HG03066 (cell line): Measurements from ENCODE around the gene ELK3.

Experiments
- ATAC-seq: cut with Tn5 transposase; IDR thresholded peaks from one replicate; pipeline ENCODE4 v1.9.1; 2021; ENCODE audit warnings: low read depth; ENCODE audit not compliant: unreplicated experiment

The ELK3 gene

DNA sequence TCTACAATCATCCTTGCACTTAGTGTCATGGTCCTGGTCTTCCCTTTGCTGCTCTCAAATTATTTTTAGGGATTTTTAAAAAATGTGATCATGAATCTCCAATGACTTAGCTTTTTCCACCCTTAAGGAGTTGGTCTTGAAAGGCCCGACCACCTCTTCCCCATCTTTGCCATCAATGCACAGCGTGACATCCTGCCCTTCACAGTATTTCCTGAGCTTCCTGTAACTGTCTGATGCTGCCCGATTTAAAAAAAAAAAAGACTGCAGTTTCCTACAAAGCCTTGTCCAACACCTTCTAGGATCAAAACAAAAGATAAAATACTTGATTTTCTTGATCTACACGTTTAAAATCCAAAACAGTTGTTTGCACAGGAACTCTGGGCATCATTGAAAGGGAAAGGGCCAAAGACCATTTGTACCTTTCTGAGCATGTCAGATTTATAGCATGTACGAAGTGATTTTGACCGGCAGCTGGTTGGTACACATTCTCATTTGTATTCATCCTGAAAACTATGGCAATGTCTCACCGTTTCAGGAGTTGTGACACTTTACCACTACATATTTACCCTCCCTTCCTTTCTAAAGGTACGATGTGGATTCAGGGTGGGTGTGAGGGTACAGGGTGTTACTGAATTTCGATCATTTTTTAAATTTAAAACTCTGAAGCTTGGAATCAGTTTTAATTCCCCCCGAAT lies 7.4 kb upstream of the ELK3 start:
- ATAC-seq: no peak

DNA sequence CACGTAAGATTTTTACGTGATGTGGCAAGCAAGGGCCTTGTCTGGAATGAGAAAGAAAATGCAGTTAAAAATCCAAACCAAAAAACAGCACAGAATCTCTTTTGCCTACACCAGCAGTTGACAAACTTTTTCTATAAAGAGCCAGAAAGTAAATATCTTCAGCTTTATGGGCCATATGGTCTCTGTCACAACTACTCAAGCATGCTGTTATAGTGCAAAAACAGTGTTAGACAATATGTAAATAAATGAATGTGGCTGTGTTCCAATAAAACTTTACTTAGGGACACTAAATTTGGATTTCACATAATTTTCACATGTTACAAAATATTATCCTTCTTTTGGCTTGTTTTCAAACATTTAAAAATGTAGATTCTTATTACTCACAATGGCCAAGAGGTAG lies 6.2 kb upstream of the ELK3 start:
- ATAC-seq: no peak

DNA sequence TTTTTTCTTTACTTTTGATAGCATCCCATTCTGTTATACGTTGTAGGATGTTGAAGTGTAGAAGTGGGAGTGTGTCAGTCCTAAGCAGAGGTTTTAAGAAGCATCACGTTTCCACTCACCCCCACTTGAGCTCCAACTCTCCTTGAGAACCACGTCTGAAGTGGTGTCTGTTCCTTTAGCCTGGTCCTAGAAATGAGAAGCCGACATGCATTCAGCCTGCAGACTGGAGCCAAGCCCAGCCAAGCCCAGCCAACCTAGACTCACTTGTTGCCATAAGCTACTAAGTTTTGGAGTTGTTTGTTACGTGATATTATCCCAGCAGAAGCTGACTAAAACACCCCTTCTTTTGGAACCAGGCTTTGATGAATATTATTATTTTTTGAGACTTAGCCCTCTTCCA lies 4.4 kb upstream of the ELK3 start:
- no peak for ATAC-seq

DNA sequence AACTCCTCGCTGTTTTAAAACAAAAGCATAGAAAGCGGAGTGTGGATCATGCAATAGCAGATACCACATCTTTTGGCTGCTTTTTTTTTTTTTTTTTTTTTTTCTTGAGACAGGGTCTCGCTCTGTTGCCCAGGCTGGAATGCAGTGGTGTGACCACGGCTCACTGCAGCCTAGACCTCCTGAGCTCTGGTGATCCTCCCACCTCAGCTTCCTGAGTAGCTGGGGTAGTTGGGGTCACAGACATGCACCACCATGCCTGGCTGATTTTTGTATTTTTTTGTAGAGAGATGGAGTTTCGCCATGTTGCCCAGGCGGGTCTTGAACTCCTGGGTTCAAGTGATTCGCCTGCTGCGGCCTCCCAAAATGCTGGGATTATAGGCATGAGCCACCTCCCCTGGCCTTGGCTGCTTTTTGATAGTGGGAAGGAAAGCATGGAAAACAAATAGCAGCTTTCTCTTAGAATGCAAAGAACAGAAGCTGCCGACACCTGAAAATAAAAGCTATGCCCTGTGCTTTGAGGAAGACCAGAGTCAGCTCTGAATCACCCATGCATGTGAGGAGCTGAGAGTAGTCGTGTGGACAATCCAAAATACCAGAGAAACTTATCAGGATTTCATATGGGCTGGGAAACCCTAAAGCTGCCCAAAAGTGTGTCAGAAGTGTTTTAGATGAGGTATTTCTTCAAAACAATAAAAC lies 3.6 kb upstream of the ELK3 start:
- no peak for ATAC-seq

DNA sequence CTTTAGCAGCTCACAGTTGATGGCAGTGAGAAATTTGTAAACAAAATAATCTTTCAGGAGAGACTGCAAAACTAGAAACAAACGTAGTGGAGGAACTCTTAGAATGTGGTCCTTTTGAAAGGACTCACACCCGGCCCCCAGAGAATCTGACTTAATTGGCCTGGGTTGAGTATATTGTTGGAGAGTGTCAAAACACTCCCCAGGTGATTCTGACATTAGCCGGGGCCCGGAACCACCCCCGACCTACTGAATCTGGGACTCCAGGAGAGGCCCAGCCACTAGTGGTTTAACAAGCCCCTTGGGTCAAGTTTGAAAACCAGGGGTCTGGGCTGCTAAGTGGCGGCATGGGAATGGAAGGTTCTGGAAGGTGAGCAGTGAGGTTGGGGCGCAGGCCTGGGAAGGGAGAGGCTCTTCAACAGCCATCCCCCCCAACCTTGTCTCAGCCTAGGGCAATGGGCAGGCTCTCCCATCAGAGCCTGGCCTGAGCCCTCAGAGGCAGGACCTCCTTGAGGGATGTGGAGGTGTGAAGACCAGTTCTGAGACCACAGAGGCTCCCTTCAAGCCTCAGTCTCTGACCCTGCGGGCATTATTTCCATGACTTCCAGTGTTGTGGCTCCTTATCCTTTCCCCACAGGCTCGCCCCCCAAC lies 1.1 kb upstream of the ELK3 start:
- no peak for ATAC-seq

DNA sequence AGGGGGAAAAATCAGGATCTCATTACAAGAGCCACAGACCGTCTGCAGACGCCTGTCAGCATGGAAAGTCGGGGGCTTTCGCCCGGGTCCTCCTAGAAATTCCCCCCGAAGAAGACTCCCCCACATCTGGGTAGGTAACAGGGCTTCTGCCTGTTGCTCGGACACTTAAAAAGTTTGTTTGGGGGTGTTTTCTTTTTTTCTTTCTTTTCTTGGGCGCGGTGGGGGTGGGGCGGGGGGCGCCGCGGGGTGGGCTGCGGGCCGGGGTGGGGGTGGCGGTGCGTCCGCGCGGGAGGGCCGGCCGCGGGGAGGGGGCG lies 358 bp downstream of the ELK3 start:
- ATAC-seq: peak; percentile 13

DNA sequence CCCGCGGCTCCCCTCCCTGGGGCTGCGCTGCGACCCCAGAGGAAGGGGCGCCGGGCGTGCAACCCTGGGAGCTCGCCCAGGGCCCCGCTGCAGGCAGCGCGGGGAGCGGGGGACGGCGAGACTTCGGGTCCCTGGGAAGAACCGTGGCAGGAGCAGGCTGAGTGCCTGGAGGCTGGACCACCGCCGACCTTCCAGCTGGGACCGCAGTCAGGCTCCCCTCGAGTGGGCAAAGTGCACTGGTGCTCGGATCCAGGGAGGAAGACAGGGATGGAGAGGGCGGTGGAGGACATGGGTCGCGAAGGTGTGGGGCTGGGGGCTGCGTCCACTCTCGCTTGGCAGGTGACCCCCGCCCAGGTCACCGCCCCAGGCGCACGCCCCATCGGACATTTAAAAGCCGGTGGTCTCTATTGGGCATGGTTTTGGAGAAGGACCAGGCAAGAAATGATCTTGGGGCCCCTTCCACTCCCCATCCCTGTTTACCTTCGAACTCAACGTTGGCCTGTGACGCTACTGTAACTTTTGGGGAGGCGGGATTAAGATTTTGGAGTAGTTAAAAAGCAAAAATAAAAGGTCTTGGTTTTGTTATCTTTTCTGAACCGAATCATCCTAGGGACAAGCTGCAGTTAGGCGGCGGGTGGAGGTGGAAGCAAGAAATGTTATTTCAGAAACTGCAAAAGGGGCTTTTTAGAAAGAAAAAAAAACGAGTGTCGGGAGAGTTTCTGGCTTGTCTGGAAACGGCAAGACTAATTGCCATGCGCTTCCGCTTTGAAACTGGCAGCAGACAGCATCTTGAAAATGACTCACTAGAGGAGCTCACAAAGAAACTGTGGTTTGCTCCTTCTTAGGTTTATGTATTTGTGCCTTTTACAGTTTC lies 1.0 kb downstream of the ELK3 start:
- ATAC-seq: peak; percentile 67

DNA sequence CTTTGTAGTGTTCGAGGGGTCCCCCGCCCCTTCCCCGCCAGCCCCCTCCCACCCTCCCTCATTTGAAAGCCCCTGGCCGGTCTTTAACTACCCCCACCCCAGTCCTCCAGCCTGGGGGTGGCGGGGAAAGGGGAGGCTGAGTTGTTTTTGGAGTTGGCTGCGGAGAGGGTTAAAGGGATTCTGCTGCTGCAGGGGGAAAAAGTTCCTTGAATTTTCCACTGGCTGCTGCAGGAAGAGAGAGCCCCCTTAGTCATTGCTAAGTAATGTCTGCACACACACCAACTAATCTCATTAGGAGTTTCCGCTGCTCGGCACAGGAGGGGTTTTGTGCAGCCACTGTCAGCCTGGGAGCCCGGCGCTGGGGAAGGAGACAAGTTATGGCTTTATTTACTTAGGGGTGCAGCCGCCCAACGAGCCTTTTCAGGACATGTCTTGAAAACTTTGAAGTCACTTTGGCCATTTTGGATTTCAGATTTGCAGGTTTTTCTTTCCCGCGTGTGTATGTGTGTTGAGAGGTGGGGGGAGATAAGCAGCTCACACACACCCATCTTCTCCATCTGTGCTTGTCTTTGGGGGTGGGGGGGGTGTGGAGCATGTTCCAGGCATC lies 1.8 kb downstream of the ELK3 start:
- no peak for ATAC-seq

DNA sequence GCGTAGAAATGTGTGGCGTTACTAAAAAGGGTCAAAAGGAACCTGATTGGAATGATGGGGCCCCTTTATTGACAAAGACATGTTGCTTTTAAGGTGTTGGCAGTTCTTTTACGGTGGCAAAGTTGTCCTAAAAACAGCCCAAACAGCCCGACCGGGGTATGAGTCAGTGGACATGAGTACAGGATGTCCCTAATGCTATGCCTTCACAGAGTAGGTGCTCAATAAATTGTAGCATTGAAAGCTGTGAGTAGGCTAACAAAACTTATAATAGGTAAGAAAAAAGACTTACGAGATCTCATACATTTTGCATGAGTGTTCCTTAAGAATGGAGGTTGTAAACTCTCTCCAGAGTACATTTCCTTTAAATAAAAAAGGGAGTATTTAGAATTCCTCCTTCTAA lies 2.6 kb downstream of the ELK3 start:
- ATAC-seq: no peak

DNA sequence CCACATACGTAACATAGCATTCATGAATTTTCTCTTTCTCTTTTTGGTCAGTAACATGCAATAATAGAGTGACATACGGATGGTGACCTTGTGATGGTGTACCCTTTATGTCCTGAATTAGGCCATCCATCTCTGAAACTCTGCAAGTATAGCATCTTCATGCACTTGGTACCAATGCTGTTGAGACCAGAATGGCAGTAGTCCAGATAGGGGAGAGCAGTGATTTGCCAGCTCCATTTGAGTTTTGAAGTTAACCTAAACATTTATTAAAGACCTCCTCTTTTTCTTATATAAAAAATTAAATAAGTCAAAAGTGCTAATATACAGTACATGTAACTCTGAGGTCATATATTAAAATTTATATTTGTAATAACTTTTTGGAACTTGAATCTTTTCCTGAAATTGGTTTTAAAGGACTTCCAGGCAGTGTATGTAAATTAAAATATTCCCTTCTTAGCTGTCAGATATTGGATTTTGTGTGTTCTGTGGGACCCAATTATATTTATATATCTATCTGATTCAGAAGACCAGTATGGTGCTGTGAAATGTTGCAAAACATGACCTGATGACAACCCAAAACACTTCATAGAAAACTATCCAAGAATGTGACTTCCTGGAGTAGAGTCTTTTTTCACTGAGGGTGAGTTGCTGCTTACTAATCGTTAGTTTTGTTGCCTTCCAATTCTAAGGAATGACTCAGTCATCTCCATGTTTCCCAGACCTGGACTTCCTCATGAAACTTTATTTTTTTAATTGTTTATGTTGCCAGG lies 3.5 kb downstream of the ELK3 start:
- no peak for ATAC-seq

DNA sequence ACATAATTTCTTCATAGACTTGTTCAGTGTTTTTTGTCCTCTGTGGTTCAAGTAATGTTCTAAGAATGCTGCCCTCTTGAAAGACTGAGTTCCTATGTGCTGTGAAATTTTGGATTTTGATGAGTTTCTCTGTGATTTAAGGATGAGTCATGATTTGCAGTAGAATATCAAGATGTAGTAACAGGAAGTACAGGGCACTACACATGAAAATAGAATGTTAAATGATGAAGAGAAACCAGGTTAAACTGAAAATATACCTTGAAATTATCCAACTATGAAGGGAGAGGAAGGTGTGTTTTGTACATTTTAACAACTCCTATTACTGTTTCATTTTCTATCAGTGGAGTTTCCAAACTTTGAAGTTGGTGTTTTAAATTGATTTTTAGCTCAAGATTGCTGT lies 4.8 kb downstream of the ELK3 start:
- no peak for ATAC-seq

DNA sequence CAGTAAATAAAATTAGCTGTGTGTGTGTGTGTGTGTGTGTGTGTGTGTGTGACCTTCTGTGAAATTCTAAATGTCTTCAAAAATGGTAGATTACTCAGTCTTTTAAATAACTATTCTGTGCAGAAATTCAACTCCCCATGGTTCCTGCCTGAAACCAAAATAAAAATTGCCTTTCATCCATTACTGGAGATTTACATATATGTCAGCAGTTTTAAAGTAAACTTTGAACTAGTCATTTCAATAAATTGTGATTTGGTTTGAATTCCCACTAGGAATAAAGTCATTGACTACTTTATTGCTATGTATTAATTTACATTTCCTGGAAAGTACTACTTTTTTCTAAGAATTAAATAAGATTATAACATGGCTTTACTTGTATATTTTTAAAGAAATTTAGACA lies 5.3 kb downstream of the ELK3 start:
- no peak for ATAC-seq

DNA sequence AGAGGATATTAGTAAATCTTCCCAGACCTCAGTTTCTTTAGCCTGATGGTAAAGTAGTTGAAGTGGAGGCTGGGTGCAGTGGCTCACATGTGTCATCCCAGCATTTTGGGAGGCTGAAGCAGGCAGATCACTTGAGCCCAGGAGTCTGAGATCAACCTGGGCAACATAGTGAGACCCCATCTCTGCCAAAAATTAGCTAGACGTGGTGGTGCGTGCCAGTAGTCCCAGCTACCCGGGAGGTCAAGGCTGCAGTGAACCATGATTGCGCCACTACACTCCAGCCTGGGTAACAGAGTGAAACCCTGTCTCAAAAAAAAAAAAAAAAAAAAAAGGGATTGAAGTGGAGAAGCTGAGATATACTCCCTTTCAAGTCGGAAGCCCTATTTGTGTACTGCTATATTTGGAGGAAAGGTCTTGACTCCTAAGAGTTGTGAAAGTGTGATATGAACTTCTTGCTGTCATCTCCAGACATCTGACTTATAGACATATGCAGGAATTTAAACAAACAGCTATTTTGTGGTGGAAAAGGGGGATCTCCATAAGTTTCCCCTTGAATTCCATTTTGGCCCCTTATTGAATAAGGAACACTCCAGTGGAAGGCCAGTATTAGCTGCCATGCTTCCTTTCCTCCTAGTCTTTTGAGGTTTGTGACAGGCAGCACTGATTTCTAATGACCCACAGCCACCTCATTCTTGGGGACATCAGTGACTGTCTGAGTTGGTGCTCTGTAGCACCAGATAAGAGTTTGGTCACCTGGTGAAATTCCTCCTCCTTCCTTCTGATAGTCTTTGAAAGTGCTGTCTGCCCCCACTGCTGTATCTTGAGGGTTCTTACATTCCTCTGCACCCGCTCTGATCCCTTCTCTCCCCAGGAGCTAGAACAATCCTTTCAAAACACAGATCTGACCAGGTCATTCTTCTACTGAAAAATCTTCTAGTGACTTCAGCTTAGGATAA lies 7.4 kb downstream of the ELK3 start:
- ATAC-seq: no peak

DNA sequence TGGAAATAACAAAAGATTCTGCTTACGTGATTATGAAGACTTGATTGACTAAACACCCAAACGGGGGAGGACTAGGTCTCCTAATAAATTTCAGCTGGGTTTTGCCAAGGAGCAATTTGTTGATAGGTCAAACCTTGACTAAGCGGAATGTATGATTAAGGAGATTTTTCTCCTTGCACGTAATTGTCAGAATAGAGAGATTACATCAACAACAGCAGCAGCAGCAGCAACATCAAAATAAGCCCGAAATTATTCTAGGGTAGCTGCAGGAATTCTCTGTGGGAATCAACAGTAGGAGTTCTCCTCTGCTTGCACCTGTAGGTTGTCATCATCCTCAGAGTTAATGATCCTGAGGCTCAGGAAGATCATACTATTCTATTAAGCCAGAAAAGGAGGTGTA lies 10.2 kb downstream of the ELK3 start:
- no peak for ATAC-seq

DNA sequence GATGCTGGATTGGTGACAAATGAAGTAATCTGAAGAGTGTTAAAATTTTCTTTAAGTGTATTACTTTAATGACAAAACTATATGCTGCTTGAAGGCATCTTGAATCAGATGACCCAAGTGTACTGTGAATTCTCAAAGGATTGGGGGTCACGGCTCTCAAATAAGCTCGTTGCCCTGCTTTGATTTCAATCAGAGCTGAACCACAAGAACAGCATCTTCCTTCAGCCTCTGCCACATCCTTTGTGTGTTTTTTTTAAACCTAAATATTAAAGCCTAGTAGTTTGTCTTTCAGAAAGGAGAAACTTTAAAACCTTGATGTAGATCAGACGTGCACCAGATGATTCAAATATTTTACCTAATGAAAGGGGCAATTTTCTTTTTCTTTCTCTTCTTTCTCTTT lies 11.7 kb downstream of the ELK3 start:
- ATAC-seq: no peak

DNA sequence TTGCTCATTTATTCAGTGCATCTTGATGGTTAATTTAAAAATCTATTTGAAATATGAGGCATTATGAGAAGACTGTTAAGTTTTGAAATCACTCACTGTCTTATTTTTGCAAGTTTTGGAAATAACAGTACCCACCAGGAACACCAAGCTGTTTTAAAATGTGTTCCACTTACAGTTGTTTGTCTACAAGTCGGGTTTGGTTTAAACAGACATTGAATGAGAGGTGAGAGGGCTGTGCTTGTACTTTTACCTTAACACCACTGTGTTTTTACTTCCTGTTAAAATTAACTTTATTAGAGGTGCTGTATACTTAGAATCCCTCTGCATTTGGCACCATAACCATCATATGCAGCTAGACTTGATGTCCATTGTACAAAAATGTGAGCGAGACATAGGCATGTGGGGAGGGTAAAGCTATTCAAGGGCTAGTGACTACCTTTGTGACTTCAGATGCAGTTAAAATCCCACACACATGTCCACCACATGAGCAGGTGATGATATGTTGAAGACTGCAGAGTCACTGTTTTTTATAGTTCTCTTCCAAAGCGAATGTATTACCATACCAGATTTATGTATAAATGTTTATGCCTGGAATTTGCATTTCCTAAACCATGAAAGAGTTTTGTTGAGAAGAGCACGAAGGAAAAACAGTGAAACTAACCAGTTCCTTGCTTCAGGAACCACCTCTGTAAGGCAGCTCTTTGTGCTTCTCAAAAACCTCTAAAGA lies 12.9 kb downstream of the ELK3 start:
- ATAC-seq: no peak

DNA sequence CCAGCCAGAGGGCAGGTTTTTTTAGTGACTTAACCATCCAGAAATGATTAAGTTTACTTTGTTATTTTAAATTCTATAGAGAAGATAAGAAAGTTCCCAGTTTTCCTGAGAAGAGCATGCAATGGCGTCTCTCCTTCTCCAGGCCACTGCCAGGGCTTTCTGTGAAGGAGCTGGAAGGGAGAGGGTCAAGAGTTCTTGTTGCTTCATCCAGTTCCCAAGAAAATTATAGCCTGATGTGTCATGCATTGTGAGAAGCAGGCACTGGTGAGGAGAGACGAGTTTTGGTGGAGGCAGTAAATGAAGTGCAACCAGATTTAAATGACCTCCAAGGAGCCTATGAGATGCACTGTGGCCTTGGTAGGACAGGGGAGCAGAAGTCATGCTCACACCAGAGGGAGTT lies 14.2 kb downstream of the ELK3 start:
- ATAC-seq: no peak

DNA sequence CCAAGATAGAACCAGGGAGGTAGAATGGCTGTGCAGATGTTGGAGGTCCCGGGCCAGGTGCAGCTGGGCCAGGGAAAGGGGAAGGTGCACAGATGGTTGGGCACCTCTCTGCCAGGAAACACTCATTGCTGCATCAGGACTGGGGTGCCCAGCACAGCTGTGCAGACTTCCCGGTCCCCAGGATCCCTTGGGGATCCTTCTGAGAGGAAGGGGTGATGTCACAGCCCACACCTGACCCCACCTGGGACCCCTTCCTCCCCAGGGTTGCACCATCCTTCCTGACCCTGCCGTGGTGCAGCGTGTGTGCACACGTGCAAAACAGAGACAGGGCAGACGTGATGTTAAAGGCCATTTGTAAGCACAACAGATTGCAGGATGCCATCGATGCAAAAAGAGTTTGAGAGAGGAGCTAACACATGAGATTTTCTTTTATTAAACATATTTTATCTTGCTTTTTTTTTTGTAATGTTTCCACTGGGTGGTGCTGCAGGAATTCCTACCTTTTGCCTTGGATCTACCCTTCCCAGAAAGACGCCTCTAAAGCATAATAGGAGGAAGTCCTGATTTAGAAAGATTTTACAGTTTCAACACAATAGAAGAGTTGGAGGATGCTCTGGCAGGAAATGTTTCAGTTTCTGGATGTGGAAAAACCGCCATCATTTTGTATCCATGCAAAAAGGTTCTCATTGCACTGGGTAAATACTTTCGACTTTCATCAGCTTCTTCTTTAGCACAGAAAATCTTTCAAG lies 14.8 kb downstream of the ELK3 start:
- ATAC-seq: no peak
